ENCODE data around the gene HRK.

GRCh38 chr12:116818948-116819832 lies 62.1 kb downstream of the HRK start:
- TF ChIP-seq CTCF (IDR thresholded peaks at IDR 0.05; ENCODE audit: borderline replicate concordance, extremely low read depth, low read length, poor library complexity, severe bottlenecking) (no peak), EZH2 (IDR thresholded peaks at IDR 0.05; ENCODE audit: borderline replicate concordance, low read depth, low read length, severe bottlenecking) (no peak)
